Astrocyte of the cerebellum (primary cell): ENCODE data around the gene CACNA1D.

Experiments
- DNase-seq: peaks from one replicate; pipeline ENCODE4 v3.0.0-alpha.2; 2011; ENCODE audit warnings: low read depth
- H3K4me3 ChIP-seq: 2 replicates; pipeline ENCODE4 v1.5.1; 2011; ENCODE audit warnings: mild to moderate bottlenecking, low read depth, low read length, moderate library complexity
- in situ Hi-C: cut with HindIII; loops from 2 replicates; pipeline ENCODE4 v1.10.0; 2017; ENCODE audit warnings: low sequenced_read_pairs
- TF ChIP-seq, protein P1 (sequence below): IDR thresholded peaks from 2 replicates; pipeline ENCODE4 v1.5.1; 2012; ENCODE audit warnings: low read length, low read depth, moderate library complexity, mild to moderate bottlenecking; ENCODE audit errors: missing control alignments

The CACNA1D gene

DNA sequence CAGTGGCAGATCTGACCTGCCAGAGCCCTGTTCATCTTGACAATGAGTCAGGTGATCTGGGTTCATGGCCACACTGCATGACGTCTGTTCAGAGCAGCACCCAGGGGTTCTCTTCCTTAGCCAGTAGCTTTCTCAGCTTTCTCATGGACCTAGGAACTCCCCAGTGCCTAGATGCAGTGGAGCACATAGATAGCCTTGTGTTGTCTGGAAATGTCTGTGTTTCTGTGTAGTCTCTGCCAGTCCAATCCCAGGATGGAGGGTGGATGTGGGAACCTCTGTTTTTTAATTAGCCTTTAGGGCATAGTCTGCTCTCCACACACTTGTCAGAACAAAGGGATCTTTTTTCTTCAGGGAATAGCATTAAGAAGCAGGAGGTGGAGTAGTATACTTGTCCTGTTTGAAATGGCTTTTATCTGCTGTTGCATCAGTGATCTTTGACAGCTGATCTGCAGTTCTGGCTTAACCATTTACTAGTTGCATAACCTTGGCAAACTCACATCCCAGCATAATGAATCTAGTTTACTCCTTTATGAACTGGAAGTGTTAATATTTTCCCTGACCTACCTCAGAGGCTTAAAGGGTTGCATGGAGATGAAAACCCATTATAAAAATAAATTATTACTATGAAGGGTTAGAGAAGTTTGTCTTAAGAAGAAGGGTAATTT, 16.1 kb upstream of the CACNA1D start:
- TF ChIP-seq, protein P1, sequence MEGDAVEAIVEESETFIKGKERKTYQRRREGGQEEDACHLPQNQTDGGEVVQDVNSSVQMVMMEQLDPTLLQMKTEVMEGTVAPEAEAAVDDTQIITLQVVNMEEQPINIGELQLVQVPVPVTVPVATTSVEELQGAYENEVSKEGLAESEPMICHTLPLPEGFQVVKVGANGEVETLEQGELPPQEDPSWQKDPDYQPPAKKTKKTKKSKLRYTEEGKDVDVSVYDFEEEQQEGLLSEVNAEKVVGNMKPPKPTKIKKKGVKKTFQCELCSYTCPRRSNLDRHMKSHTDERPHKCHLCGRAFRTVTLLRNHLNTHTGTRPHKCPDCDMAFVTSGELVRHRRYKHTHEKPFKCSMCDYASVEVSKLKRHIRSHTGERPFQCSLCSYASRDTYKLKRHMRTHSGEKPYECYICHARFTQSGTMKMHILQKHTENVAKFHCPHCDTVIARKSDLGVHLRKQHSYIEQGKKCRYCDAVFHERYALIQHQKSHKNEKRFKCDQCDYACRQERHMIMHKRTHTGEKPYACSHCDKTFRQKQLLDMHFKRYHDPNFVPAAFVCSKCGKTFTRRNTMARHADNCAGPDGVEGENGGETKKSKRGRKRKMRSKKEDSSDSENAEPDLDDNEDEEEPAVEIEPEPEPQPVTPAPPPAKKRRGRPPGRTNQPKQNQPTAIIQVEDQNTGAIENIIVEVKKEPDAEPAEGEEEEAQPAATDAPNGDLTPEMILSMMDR: no peak
- DNase-seq: no peak
- no peak overlapping the region for H3K4me3 ChIP-seq
- in situ Hi-C loops: no loop called here

DNA sequence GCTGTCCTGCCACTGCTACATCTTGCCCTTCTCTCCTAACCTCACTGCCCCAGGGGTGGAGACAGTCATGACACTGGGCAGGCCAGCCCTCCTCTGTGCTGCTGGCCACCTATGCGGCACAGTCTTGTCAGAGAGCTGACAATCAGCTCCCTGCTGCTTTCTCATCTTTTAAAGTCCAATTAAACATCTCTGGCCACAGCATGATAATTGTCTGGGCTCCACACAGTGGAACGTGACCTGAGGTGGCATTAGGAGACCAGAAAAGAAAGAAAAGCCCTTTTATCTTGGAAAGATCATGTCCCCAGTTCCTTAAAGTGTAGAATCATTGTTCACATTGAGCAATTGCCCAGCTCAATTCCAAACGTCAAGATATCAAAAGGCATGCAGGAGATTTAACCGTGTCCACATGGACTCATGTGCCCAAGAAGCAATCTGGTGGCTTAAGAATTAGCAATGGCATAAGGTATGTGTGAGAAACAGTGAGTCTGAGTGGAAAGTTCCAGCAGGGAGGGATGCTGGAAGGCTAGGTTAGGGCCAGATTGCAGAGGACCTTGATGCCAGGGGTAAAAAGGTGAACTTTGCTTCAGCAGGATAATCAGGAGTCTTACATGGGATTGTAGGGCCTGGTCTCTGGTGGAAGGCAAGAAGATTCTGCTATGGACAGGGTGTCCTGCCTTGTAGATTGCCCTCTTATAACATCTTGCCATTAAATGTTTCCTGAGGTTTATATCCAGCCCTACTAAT, 15.3 kb upstream of the CACNA1D start:
- TF ChIP-seq, protein P1: no peak
- in situ Hi-C loops: no loop called here
- DNase-seq: no peak
- H3K4me3 ChIP-seq: no peak overlapping the region

DNA sequence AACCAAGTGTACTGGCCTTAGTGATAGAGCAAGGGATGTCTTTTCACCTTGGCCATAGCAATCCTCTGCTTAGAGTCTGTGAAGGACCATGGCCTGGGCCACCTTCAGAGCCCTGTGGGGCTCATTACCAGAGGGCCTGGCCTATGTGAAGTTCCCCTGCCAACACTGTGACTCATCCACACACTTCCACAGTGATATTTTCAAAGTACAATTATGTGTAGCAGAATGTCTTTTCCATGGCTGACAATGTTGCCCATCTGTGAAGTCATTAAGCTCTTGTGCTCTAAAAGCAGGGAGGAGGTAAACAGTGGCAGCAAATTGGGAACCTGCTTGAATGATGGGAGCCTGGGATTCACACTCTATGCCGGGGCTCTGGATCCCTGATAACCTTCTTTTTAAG, 12.2 kb upstream of the CACNA1D start:
- no peak for DNase-seq
- in situ Hi-C loops: no loop called here
- H3K4me3 ChIP-seq: no peak overlapping the region
- TF ChIP-seq, protein P1: no peak

DNA sequence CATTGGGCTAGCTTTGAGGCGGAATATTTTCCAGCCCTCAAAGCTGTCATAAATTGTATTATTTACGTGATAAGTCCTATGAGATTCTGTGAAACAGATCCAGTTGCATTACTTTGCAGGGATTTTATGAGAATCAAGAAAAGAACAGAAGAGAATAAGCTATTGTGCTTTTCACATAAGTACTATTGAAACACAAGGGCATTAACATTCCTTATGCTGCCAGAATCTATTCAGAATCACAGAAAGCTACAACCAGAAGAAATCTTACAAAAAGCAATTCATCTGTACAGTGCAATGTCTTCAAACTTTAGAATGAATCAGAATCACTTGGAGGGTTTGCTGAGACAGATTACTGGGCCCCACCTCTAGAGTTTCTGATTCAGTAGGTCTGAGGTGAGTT, 10.6 kb upstream of the CACNA1D start:
- in situ Hi-C loops: no loop called here
- no peak for DNase-seq
- H3K4me3 ChIP-seq: no peak overlapping the region
- TF ChIP-seq, protein P1: no peak

DNA sequence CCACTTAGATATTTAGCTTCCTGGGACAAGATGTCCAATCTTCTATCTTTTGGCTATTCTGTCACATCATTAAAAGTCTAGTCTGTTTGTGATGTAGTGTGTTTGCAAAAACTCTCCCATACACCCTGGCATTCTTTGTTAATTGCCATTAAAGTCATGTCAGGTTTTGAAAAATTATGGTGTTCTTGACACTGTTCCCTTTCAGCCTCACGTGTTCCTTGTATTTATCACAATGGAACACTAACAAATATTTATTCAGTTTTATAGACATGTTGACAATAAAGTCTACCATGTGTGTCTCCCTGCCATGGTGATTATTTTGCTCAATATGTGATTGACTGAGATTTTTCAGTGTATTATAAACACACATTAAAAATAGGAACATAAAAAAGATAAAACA, 9.4 kb upstream of the CACNA1D start:
- TF ChIP-seq, protein P1: no peak
- DNase-seq: no peak
- H3K4me3 ChIP-seq: no peak overlapping the region
- in situ Hi-C loops: no loop called here

DNA sequence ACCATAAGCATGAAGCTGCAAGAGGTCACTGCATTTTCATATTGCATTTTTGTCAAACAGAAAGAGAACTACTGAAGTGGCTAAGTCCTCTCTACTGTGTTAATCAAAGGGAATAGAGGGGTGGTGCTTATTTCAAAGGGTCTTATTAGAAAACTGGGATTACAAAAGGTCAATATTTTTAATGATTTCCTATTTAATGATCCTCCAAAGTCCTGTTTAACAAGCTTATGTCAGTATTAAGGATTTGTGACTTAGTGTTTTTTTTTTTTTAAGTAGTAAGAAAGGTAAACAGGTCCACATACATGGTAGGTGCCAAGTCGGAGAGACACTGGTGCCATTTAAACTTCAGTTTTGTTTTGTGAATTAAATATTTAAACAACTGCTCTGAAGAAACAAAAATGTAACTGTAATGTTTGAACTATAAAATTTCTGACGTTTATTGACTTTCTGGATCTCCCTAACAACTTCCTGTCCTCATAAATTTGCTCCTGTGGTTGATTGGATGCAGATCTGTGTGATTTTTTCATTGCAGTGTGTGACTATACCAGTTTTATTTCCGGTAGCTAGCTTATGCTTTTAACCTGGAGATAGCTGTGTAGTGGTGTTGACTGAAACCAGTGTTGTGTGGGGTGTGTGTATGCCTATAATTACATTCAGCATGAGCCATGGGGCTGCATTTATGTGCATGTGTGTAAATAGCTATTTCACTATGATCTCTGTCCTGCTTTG, 8.6 kb upstream of the CACNA1D start:
- H3K4me3 ChIP-seq: no peak overlapping the region
- in situ Hi-C loops: no loop called here
- no peak for DNase-seq
- TF ChIP-seq, protein P1: no peak
